NCI-H2227 (cell line): ENCODE data around the gene ZNF544.

Experiments used
- DNase-seq: peaks from one replicate; lab custom pipeline; 2025; ENCODE audit not compliant: unreplicated experiment; lab: John Stamatoyannopoulos, UW

The ZNF544 gene

GRCh38 chr19:58228585-58229254 is at the start of gene ZNF544:
Gene ZNF544 (plus strand): TSS chr19:58228914. CDS start chr19:58244024, 15,110 bp downstream.
- DNase-seq, result peak; percentile 45

GRCh38 chr19:58181902-58182576 is 46.7 kb upstream of the ZNF544 start:
- peak; percentile 53 for DNase-seq

DNA sequence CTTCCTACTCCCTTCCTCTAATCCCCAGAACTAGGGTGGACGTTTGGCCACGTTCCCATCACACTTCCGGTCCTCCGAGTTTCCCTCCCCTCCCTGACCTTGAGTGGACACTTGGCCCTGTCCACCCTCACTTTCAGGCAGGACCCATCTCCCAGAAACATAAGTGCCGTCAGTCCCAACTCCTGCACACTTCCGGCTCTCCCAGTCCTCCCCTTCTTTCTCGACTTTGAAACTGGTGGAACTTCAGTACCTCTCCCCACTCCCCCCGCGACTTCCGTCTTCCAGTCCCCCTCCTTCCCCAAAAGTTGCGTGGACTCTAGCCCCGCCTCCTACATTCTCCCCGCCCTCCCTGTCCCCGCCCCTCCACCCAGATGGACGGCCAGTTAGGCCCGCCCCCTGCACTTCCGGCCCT is 46.1 kb upstream of the ZNF544 start:
- no peak for DNase-seq

DNA sequence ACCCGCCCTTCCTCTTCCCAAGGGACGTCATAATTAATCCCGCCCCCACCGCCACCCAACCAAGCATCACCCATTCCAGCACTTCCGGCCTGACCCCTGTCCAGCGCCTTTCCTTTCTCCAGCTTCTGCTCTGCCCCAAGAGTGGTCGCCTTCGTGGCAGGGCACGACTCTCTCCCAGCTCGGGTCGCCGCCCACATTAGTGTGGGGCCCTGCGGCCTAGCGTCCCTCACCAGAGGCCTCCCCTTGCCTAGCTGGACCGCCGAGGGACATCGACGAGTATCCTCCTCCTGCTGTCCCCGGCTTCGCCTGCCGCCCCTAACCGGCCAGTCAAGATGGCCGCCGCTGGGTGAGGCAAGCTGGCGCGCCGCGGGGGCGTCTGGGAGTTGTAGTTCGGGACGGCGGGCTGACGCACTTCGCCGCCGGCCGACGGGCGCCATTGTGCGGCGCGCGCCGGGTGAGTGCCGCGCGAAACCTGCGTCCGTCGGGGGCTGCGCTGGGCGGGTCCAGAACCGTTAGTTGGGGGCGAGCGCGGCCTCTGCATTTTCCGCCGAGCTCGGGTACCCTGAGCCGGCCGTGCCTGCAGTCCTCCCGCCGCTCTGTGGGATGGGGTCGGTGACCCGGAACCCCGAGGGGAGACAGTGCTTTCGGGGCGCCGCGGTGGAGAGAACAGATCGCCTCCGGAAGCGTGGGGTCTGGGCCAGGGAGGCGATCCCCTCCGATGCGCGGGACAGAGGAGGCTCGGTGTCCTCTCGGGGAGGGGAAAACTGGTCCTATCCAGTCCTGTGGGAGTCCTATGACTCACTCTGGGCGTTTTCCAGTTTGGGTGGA is 45.5 kb upstream of the ZNF544 start, which contains the start of gene ZNF274:
Gene ZNF274 (plus strand): TSS at position 73 of the 828 bp plus-strand sequence. CDS start 905 bp downstream, outside the sequence.
- DNase-seq, result peak; percentile 99

- no peak for DNase-seq
Observed at GRCh38 chr19:58183817-58184215, 44.9 kb upstream of the ZNF544 start.

DNA sequence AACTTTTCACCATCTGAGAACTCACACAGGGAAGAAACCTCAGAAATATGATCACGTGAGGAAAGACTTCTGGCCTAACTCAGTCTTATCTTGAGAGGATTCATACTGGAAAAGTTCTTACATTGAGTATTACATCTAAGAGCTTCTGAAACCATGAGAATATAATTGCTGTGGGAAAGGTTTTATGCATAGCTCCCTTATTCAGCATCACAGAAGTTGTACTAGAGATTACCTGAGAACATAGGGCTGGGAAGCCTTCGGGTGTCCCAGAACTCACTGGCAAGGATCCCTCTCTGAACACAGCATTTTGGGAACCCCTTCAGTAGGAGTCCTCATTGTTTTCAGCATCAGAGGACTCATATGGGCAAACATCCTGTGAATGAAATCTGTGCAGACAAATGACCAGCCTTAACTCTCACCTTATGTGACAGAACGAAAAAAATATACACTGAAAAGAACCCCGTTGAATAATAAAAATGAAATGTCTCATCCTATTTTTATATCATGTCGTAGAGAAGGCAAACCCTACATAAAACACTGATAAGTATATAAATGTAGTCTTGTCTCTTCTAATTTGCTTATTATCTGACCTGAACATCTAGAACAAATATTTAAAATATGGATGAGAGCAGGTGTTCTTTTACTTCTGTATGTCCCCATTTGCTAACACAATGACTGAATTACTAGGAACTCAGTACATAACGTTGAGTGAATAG is 31.7 kb upstream of the ZNF544 start:
- peak; percentile 36 for DNase-seq

- DNase-seq, result no peak
Observed at GRCh38 chr19:58203814-58204475, 24.8 kb upstream of the ZNF544 start.

- no peak for DNase-seq
Observed at GRCh38 chr19:58204566-58204965, 24.1 kb upstream of the ZNF544 start.

GRCh38 chr19:58209577-58209976 is 19.1 kb upstream of the ZNF544 start:
- no peak for DNase-seq

GRCh38 chr19:58212336-58213074 is 16.2 kb upstream of the ZNF544 start:
- no peak for DNase-seq

GRCh38 chr19:58213075-58213369 is 15.7 kb upstream of the ZNF544 start:
- no peak for DNase-seq

DNA sequence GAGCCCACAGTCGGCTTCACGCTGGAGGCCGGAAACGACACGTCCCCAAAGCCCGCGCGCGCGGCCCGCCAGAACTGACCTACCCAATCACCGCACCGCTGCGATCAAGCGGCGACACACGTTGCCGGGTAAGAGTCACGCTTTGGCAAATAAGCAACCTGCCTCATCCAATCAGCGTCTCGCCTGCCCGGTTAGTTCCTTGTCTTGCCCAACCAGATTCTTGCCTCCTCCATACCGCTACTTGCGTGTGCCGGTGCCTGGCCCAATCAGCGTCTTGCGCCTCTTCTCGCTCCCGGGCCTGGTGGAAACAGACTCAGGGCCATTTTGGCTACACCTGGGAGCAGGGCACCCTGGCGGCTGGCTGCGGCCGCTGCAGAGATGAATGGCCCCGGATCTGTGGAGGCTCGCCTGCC is 11.6 kb upstream of the ZNF544 start:
- DNase-seq, result no peak

GRCh38 chr19:58217607-58218391 is 10.9 kb upstream of the ZNF544 start:
- DNase-seq, result no peak

DNA sequence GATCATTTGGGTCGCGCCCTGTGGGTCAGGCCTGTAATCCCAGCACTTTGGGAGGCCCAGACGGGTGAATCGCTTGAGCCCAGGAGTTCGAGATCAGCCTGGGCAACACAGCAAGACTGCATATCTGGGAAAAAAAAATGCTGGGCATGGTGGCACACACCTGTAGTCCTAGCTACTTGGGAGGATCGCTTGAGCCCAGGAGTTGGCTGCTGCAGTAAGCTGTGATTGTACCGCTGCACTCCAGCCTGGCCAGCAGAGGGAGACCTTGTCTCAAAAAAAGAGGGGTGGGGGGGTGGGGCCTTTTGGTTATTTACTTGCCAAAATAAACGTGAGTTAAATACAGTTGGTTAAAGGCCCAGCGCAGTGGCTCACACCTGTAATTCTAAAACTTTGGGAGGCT is 9.8 kb upstream of the ZNF544 start:
- no peak for DNase-seq

GRCh38 chr19:58227964-58228584 is 640 bp upstream of the ZNF544 start:
- DNase-seq, result no peak

DNA sequence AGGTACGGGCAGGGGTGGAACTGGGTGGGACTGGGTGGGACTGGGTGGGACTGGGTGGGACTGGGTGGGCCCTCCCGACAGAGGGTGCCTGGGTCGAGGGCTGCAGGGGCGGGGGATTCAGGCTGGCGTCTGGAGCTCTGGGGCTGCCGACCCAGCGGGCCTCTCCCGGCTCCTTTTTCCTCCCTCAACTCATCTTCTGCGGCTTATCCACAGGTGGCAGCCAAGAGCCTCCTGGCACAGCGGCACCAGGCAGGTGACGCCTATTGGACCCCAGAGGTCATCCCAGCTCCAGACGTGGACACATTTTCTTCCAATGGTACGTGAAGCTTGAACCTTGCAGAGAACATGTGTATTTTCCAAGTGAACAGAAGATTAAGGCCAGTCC is 533 bp downstream of the ZNF544 start:
- DNase-seq, result no peak

DNA sequence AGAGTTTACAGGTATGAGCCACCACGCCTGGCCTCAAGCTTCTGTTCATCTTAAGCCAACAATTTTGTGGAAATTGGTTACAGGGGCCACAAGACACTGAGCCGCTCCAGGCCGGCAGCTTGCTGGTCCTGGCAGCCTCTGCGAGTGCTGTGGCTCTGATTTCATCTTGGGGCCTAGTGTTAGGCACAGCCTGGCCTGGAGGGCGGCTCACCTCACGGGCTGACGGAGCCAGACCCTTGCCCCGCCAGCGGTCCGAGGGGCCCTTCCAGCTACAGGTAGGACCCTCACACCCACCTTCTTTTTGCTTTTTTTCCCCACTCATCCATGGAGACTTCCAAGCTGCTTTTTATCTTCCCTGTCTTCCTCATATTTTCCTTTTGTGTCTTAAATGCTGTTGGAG is 8.6 kb downstream of the ZNF544 start:
- DNase-seq, result no peak

GRCh38 chr19:58243351-58243750 is 14.6 kb downstream of the ZNF544 start:
- no peak for DNase-seq

DNA sequence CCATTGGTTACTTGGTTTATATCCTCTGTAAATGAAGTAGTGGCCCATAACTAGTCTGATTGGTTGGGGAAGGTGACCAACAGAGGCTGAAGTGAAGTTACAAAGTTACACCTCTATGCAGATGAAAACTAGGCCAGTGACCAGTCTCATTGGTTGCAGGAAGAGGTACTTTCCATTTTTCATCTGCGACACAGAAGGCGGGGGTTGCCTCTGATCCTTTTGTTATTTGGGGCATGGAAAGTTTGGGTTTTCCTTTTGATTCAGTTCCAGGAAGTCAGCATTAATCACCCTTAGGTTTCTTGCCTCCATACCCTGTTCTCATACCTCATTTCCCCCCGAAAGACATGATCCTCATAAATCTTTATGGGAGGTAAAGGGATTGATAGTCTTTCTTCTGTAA is 20.2 kb downstream of the ZNF544 start:
- DNase-seq, result no peak
